ENCODE results near the gene SLC13A2.

Gene SLC13A2

GRCh38 chr17:28534740-28535375 lies 61.4 kb downstream of the SLC13A2 start:
- DNase-seq (ENCODE audit: low read depth) = no peak

- no peak for DNase-seq (ENCODE audit: low read depth)
Measured at GRCh38 chr17:28536532-28537218, 63.2 kb downstream of the SLC13A2 start.

- no peak for DNase-seq (ENCODE audit: low read depth)
Measured at GRCh38 chr17:28537219-28537610, 63.8 kb downstream of the SLC13A2 start.

GRCh38 chr17:28538296-28538895 lies 65.0 kb downstream of the SLC13A2 start:
- no peak for DNase-seq (ENCODE audit: low read depth)

GRCh38 chr17:28540231-28540630 lies 66.8 kb downstream of the SLC13A2 start:
- no peak for DNase-seq (ENCODE audit: low read depth)

GRCh38 chr17:28541439-28541838 lies 68.0 kb downstream of the SLC13A2 start:
- no peak for DNase-seq (ENCODE audit: low read depth)

GRCh38 chr17:28544402-28545140 lies 71.1 kb downstream of the SLC13A2 start:
- DNase-seq (ENCODE audit: low read depth) = no peak

GRCh38 chr17:28545141-28545503 lies 71.7 kb downstream of the SLC13A2 start:
- no peak for DNase-seq (ENCODE audit: low read depth)

GRCh38 chr17:28545787-28546415 lies 72.5 kb downstream of the SLC13A2 start:
- no peak for DNase-seq (ENCODE audit: low read depth)

- no peak for DNase-seq (ENCODE audit: low read depth)
Measured at GRCh38 chr17:28547096-28547622, 73.7 kb downstream of the SLC13A2 start.
